ENCODE results near the gene KDM2A.

- no peak for TF ChIP-seq ZNF324 (tag by site-specific recombination; IDR thresholded peaks at IDR 0.05)
- TF ChIP-seq, protein P1, sequence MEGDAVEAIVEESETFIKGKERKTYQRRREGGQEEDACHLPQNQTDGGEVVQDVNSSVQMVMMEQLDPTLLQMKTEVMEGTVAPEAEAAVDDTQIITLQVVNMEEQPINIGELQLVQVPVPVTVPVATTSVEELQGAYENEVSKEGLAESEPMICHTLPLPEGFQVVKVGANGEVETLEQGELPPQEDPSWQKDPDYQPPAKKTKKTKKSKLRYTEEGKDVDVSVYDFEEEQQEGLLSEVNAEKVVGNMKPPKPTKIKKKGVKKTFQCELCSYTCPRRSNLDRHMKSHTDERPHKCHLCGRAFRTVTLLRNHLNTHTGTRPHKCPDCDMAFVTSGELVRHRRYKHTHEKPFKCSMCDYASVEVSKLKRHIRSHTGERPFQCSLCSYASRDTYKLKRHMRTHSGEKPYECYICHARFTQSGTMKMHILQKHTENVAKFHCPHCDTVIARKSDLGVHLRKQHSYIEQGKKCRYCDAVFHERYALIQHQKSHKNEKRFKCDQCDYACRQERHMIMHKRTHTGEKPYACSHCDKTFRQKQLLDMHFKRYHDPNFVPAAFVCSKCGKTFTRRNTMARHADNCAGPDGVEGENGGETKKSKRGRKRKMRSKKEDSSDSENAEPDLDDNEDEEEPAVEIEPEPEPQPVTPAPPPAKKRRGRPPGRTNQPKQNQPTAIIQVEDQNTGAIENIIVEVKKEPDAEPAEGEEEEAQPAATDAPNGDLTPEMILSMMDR (tag by site-specific recombination; IDR thresholded peaks at IDR 0.05) = no peak; the same call in 1 of the 2 replicates
- no peak for TF ChIP-seq ZBTB1 (tag by site-specific recombination; IDR thresholded peaks at IDR 0.05)
- no peak for TF ChIP-seq ZNF692 (tag by site-specific recombination; IDR thresholded peaks at IDR 0.05)
- TF ChIP-seq, protein P2, sequence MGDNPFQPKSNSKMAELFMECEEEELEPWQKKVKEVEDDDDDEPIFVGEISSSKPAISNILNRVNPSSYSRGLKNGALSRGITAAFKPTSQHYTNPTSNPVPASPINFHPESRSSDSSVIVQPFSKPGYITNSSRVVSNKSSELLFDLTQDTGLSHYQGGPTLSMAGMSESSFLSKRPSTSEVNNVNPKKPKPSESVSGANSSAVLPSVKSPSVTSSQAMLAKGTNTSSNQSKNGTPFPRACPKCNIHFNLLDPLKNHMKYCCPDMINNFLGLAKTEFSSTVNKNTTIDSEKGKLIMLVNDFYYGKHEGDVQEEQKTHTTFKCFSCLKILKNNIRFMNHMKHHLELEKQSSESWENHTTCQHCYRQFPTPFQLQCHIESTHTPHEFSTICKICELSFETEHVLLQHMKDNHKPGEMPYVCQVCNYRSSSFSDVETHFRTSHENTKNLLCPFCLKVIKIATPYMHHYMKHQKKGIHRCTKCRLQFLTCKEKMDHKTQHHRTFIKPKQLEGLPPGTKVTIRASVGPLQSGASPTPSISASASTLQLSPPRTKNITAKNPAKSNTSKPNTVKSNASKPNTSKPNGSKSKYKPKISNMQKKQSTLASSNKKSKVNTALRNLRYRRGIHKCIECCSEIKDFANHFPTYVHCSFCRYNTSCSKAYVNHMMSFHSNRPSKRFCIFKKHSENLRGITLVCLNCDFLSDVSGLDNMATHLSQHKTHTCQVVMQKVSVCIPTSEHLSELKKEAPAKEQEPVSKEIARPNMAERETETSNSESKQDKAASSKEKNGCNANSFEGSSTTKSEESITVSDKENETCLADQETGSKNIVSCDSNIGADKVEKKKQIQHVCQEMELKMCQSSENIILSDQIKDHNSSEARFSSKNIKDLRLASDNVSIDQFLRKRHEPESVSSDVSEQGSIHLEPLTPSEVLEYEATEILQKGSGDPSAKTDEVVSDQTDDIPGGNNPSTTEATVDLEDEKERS (tag by site-specific recombination; IDR thresholded peaks at IDR 0.05) = no peak
- no peak for TF ChIP-seq ZNF10 (tag by site-specific recombination; IDR thresholded peaks at IDR 0.05)
- TF ChIP-seq ELK4 (IDR thresholded peaks at IDR 0.05; ENCODE audit: borderline replicate concordance, low read depth, low read length) = no peak
- TF ChIP-seq KLF1 (tag by site-specific recombination; IDR thresholded peaks at IDR 0.05) = no peak
- TF ChIP-seq ZNF660 (tag by site-specific recombination; IDR thresholded peaks at IDR 0.05) = no peak
- TF ChIP-seq ZNF473 (tag by site-specific recombination; IDR thresholded peaks at IDR 0.05) = no peak
- no peak for TF ChIP-seq TCF7L2 (IDR thresholded peaks at IDR 0.05; ENCODE audit: borderline replicate concordance, low read depth, low read length)
- TF ChIP-seq ZNF121 (tag by site-specific recombination; IDR thresholded peaks at IDR 0.05) = no peak
- TF ChIP-seq, protein P3, sequence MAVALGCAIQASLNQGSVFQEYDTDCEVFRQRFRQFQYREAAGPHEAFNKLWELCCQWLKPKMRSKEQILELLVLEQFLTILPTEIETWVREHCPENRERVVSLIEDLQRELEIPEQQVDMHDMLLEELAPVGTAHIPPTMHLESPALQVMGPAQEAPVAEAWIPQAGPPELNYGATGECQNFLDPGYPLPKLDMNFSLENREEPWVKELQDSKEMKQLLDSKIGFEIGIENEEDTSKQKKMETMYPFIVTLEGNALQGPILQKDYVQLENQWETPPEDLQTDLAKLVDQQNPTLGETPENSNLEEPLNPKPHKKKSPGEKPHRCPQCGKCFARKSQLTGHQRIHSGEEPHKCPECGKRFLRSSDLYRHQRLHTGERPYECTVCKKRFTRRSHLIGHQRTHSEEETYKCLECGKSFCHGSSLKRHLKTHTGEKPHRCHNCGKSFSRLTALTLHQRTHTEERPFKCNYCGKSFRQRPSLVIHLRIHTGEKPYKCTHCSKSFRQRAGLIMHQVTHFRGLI (tag by site-specific recombination; IDR thresholded peaks at IDR 0.05) = no peak
These were observed 148.4 kb downstream of the KDM2A start for GRCh38 chr11:67267188-67268080.
